K562 (cell line): ENCODE results near the gene EFNA2. TPM values are rescaled to one million over a fixed set of nuclear protein-coding genes. Genes with fewer than 3 reads are reported as not detected.
A peak's percentile ranks its signal among the peaks of the same experiment; 100 is the strongest.

Source experiments
- CTBP1 ChIP-seq: fragments of 450-650 bp; IDR thresholded peaks from 2 replicates; pipeline ENCODE4 v1.6.1; 2016; ENCODE audit warnings: borderline replicate concordance
- E2F4 ChIP-seq: sonication (generic); formaldehyde crosslinking; IDR thresholded peaks from 2 replicates; pipeline ENCODE4 v1.8.0; 2022; ENCODE audit warnings: mild to moderate bottlenecking, low read depth, missing genetic modification reagents
- ELF4 ChIP-seq: fragments of 450-650 bp; formaldehyde crosslinking; IDR thresholded peaks from 2 replicates; pipeline ENCODE4 v1.4.0; 2022; ENCODE audit warnings: missing genetic modification characterization
- FOSL1 ChIP-seq: fragments of 200-800 bp; sonication (Bioruptor generic); conservative IDR thresholded peaks from 2 replicates; pipeline ENCODE4 v1.6.1; 2016; ENCODE audit warnings: missing genetic modification characterization, missing compliant biosample characterization
- FOXP4 ChIP-seq: sonication (generic); formaldehyde crosslinking; IDR thresholded peaks from 2 replicates; pipeline ENCODE4 v1.8.0; 2022; ENCODE audit warnings: mild to moderate bottlenecking, missing genetic modification reagents, borderline replicate concordance
- GTF2F1 ChIP-seq: IDR thresholded peaks from 2 replicates; pipeline ENCODE4 v1.6.1; 2011; ENCODE audit warnings: low read depth, low read length, improper control_type of control experiment
- HNRNPUL1 ChIP-seq: fragments of 200-400 bp; formaldehyde crosslinking; IDR thresholded peaks from 2 replicates; pipeline ENCODE4 v1.6.1; 2017; ENCODE audit warnings: low read length
- IFI16 ChIP-seq: fragments of 250-450 bp; sonication (Bioruptor Pico); IDR thresholded peaks from 2 replicates; pipeline ENCODE4 v2.1.2; 2022; ENCODE audit warnings: mild to moderate bottlenecking, inconsistent platforms
- KAT2B ChIP-seq: IDR thresholded peaks from one replicate; pipeline ENCODE4 v1.6.1; 2012; ENCODE audit warnings: low read depth, mild to moderate bottlenecking, control low read depth, inconsistent platforms, low read length, moderate library complexity
- KLF13 ChIP-seq: fragments of 450-650 bp; IDR thresholded peaks from 2 replicates; pipeline ENCODE4 v1.6.1; 2016; ENCODE audit warnings: missing genetic modification characterization, low read depth, mild to moderate bottlenecking, missing compliant biosample characterization, moderate library complexity, borderline replicate concordance
- LEF1 ChIP-seq: fragments of 450-650 bp; IDR thresholded peaks from 2 replicates; pipeline ENCODE4 v1.6.1; 2016; ENCODE audit warnings: mild to moderate bottlenecking
- NFRKB ChIP-seq: fragments of 450-650 bp; IDR thresholded peaks from 2 replicates; pipeline ENCODE4 v1.6.1; 2016; ENCODE audit warnings: low read depth
- NRF1 ChIP-seq, 2 experiments: fragments of 450-650 bp; IDR thresholded peaks in 1 of 2; conservative IDR thresholded peaks in 1 of 2; 2 replicates each; pipeline ENCODE4 v1.6.1; 2014; ENCODE audit warnings: mild to moderate bottlenecking in 2 of 2
- OTX1 ChIP-seq: fragments of 450-650 bp; formaldehyde crosslinking; IDR thresholded peaks from 2 replicates; pipeline ENCODE4 v1.4.0; 2022; ENCODE audit warnings: mild to moderate bottlenecking
- PHF21A ChIP-seq: fragments of 450-650 bp; IDR thresholded peaks from 2 replicates; pipeline ENCODE4 v1.6.1; 2017; ENCODE audit warnings: low read depth, borderline replicate concordance
- POLR3A ChIP-seq: IDR thresholded peaks from 2 replicates; pipeline ENCODE4 v1.6.1; 2011; ENCODE audit warnings: borderline replicate concordance, mild to moderate bottlenecking, moderate library complexity; ENCODE audit not compliant: insufficient read length, insufficient read depth; ENCODE audit errors: extremely low read depth
- POU5F1 ChIP-seq: fragments of 150-350 bp; IDR thresholded peaks from 2 replicates; pipeline ENCODE4 v1.6.1; 2014; ENCODE audit warnings: borderline replicate concordance, low read length, low read depth, mild to moderate bottlenecking; ENCODE audit not compliant: partially characterized antibody
- PRMT5 ChIP-seq: sonication (generic); formaldehyde crosslinking; IDR thresholded peaks from 2 replicates; pipeline ENCODE4 v1.5.0; 2020; ENCODE audit warnings: missing genetic modification reagents
- RFX1 ChIP-seq: fragments of 450-650 bp; IDR thresholded peaks from 2 replicates; pipeline ENCODE4 v1.6.1; 2016; ENCODE audit warnings: mild to moderate bottlenecking, moderate library complexity
- RHOXF2B ChIP-seq: fragments of 250-450 bp; sonication (Bioruptor Pico); conservative IDR thresholded peaks from 2 replicates; pipeline ENCODE4 v1.5.1; 2021
- YY1 ChIP-seq, 3 experiments: IDR thresholded peaks; 2 replicates each; pipeline ENCODE4 v1.6.1; 2011; ENCODE audit warnings: low read length in 2 of 3, mild to moderate bottlenecking in 2 of 3, moderate library complexity in 2 of 3, borderline replicate concordance in 1 of 3, control low read depth in 1 of 3, low read depth in 1 of 3; ENCODE audit not compliant: insufficient read depth in 3 of 3, insufficient replicate concordance in 2 of 3, control insufficient read depth in 1 of 3, insufficient read length in 1 of 3; ENCODE audit errors: extremely low read depth in 1 of 3
- ZBTB1 ChIP-seq: sonication (generic); formaldehyde crosslinking; IDR thresholded peaks from 2 replicates; pipeline ENCODE4 v1.8.1; 2023; ENCODE audit warnings: missing genetic modification reagents, low read depth, mild to moderate bottlenecking, borderline replicate concordance
- ZKSCAN3 ChIP-seq: fragments of 250-450 bp; sonication (Bioruptor Pico); IDR thresholded peaks from 2 replicates; pipeline ENCODE4 v1.4.0; 2020
- ZNF282 ChIP-seq: sonication (generic); formaldehyde crosslinking; IDR thresholded peaks from 2 replicates; pipeline ENCODE4 v1.8.1; 2023; ENCODE audit warnings: missing genetic modification reagents
- ZNF431 ChIP-seq: sonication (generic); formaldehyde crosslinking; IDR thresholded peaks from 2 replicates; pipeline ENCODE4 v1.8.0; 2022; ENCODE audit warnings: mild to moderate bottlenecking, missing genetic modification reagents
- ZNF57 ChIP-seq: fragments of 450-650 bp; formaldehyde crosslinking; IDR thresholded peaks from 2 replicates; pipeline ENCODE4 v1.4.0; 2020; ENCODE audit warnings: mild to moderate bottlenecking, moderate library complexity
- ZNF699 ChIP-seq: fragments of 250-450 bp; sonication (Bioruptor Pico); IDR thresholded peaks from 2 replicates; pipeline ENCODE4 v1.8.0; 2021; ENCODE audit warnings: mild to moderate bottlenecking, moderate library complexity; ENCODE audit not compliant: insufficient replicate concordance
- ZNF778 ChIP-seq: fragments of 450-650 bp; formaldehyde crosslinking; IDR thresholded peaks from 2 replicates; pipeline ENCODE4 v1.4.0; 2020; ENCODE audit warnings: mild to moderate bottlenecking, moderate library complexity
- ZNF780A ChIP-seq: fragments of 250-450 bp; sonication (Bioruptor Pico); IDR thresholded peaks from 2 replicates; pipeline ENCODE4 v1.5.0; 2021; ENCODE audit warnings: mild to moderate bottlenecking
- polyA plus RNA-seq, 8 experiments: library from polyadenylated mRNA; depleted of rRNA in 4 of 8; stranded (reverse) in 5 of 8; unstranded in 3 of 8; fragments of >200 nt; fragmentation: Nextera tagmentation in 2 of 8; fragmentation: Illumina TruSeq in 1 of 8; extraction: Ambion mirVana in 2 of 8; extraction: Trizol in 1 of 8; gene quantifications; 2 replicates each; pipeline versions ENCODE4 v1.2.1 to v1.2.3, GENCODE V29; 2011 to 2014; ENCODE audit warnings: inconsistent platforms in 1 of 8, missing spikeins in 1 of 8
- total RNA-seq, 7 experiments: library from RNA; depleted of rRNA in 6 of 7; stranded (reverse); fragments of >200 nt in 6 of 7; fragmentation: Illumina TruSeq in 2 of 7; extraction: Trizol in 2 of 7; gene quantifications; 2 replicates each; pipeline versions ENCODE4 v1.2.1 to v1.2.3, GENCODE V29; 2011 to 2021; ENCODE audit warnings: low replicate concordance in 1 of 7

EFNA2 gene
- total and polyA plus RNA-seq, 9 of the 15 experiments (the other 6 are each of a cell fraction or from before 2014, with no cell fraction given) = 0.11 to 0.44 (median 0.15) TPM; not detected in 6

GRCh38 chr19:1248786-1249297 lies 36.8 kb upstream of the EFNA2 start (continued):
- TF ChIP-seq E2F4 (CRISPR knock-in tag) (no peak), PHF21A (peak; percentile 40; the same call in 1 of the 2 replicates), ZNF57 (CRISPR knock-in tag) (no peak), ZNF699 (CRISPR knock-in tag) (no peak), PRMT5 (no peak), RFX1 (no peak), YY1 (IDR thresholded peaks at IDR 0.05; ENCODE audit: borderline replicate concordance in 1 of 3, control insufficient read depth in 1 of 3, extremely low read depth in 1 of 3, insufficient read depth in 3 of 3, insufficient read length in 1 of 3, insufficient replicate concordance in 2 of 3, low read depth in 1 of 3, low read length in 2 of 3) (peak in 2 of 3 experiments; percentile 36 to 39), ZKSCAN3 (CRISPR knock-in tag) (no peak), HNRNPUL1 (no peak), ELF4 (no peak; the same call in none of the 2 replicates), NRF1 (conservative IDR thresholded peaks at IDR 0.05 in 1 of 2, IDR thresholded peaks at IDR 0.05 in 1 of 2) (peak; percentile 50 to 65; a peak in 2 of 4 replicates), POLR3A (no peak), ZNF282 (no peak), RHOXF2B (CRISPR knock-in tag) (no peak), ZBTB1 (CRISPR knock-in tag) (no peak), FOXP4 (no peak), LEF1 (no peak), NFRKB (no peak), POU5F1 (no peak), ZNF780A (CRISPR knock-in tag) (no peak), OTX1 (CRISPR knock-in tag) (no peak), FOSL1 (peak; percentile 97), ZNF431 (no peak), CTBP1 (peak; percentile 98), KLF13 (tag) (peak; percentile 80), IFI16 (CRISPR knock-in tag) (no peak), GTF2F1 (0 out of 2 replicates have a peak, but pooled peaks have one; percentile 12), ZNF778 (CRISPR knock-in tag) (no peak), KAT2B (no peak)
